MCF 10A (cell line): ENCODE results near the gene ARHGEF28. TPM values are rescaled to one million over a fixed set of nuclear protein-coding genes. Genes with fewer than 3 reads are reported as not detected.

Experiments used
- BruUV-seq: library from RNA; stranded (reverse); fragments of 400-500 nt; replicated peaks from 2 replicates; lab custom pipeline; 2021; lab: Mats Ljungman, UMichigan
- CTCF ChIA-PET: fragments of 300-600 bp; sonication (Branson Sonifier 250); formaldehyde crosslinking; extraction: SDS; loops from one replicate; lab custom pipeline; 2021; ENCODE audit warnings: antibody characterized with exemption, inconsistent platforms; lab: Yijun Ruan, JAX
- POLR2A ChIA-PET: fragments of 300-600, 350-650 bp; sonication (Branson Sonifier 250); formaldehyde crosslinking; extraction: SDS; loops from one replicate; lab custom pipeline; 2020; ENCODE audit warnings: antibody characterized with exemption, inconsistent platforms; lab: Yijun Ruan, JAX
- DNase-seq: peaks from one replicate; pipeline ENCODE4 v3.0.0-alpha.2; 2018; ENCODE audit not compliant: unreplicated experiment
- H3K27ac Mint-ChIP-seq: one replicate; pipeline ENCODE4 v1.8.0; 2022; ENCODE audit warnings: mild to moderate bottlenecking, low read depth, mixed read lengths; ENCODE audit not compliant: unreplicated experiment
- H3K27me3 Mint-ChIP-seq: one replicate; pipeline ENCODE4 v1.8.0; 2022; ENCODE audit warnings: mixed read lengths; ENCODE audit not compliant: insufficient read depth, unreplicated experiment
- H3K36me3 Mint-ChIP-seq: one replicate; pipeline ENCODE4 v1.8.0; 2022; ENCODE audit warnings: mild to moderate bottlenecking, moderate library complexity, mixed read lengths; ENCODE audit not compliant: insufficient read depth, unreplicated experiment
- H3K4me1 Mint-ChIP-seq: one replicate; pipeline ENCODE4 v1.8.0; 2022; ENCODE audit warnings: mixed read lengths; ENCODE audit not compliant: insufficient read depth, unreplicated experiment
- H3K4me3 Mint-ChIP-seq: one replicate; pipeline ENCODE4 v1.8.0; 2022; ENCODE audit warnings: mild to moderate bottlenecking, moderate library complexity, mixed read lengths; ENCODE audit not compliant: unreplicated experiment
- H3K9me3 Mint-ChIP-seq: one replicate; pipeline ENCODE4 v1.8.0; 2022; ENCODE audit warnings: mixed read lengths; ENCODE audit not compliant: unreplicated experiment
- intact Hi-C: fragments of 100-400 bp; cut with micrococcal nuclease; formaldehyde crosslinking; loops from 2 replicates; pipeline ENCODE4 v1.14.1; 2022
- total RNA-seq: library from RNA; stranded (reverse); gene quantifications from 2 replicates; pipeline ENCODE4 v1.2.3, GENCODE V29; 2022
- TF ChIP-seq, protein P1 (sequence below): fragments of 200-600 bp; IDR thresholded peaks from one replicate; pipeline ENCODE4 v1.8.0; 2022; ENCODE audit warnings: antibody characterized with exemption, mild to moderate bottlenecking; ENCODE audit not compliant: unreplicated experiment

Gene ARHGEF28
- total RNA-seq, 1 experiment from 2014 or later: 34.8 TPM

DNA sequence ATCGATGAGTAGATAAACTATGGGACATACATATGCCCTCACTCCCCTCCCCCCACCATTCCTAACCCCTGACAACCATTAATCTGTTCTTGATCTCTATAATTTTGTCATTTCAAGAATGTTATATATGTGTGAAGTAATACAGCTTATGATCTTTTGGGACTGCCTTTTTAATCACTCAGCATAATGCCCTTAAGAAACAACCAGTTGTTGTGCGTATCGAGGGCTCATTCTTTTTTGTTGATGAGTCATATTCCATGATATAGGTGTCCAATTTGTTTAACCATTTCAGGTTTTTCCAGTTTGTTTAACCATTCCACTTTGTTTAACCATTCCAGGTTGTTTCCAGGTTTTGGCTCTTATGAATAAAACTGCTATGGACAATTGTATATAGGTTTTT, 75.6 kb downstream of the ARHGEF28 start:
- Mint-ChIP-seq H3K9me3 (no peaks in the 10 kb centered on the region), H3K36me3 (peaks cover 22% of the 10 kb centered on the region), H3K27ac (peak overlapping the region; percentile 79), H3K4me3 (no peak overlapping the region), H3K4me1 (peaks cover 14% of the 10 kb centered on the region), H3K27me3 (no peaks in the 10 kb centered on the region)
- peak; percentile 39 for DNase-seq
- BruUV-seq: no TSS peak
- ChIA-PET CTCF (interaction anchor here (0.8 to 1.1 kb wide), 3 partner anchors 12 to 110 kb away, joined by 3 read pairs; no protein-coding TSS in a partner anchor), POLR2A (interaction anchor here (0.7 kb wide), 1 partner anchor 30 kb away, joined by 3 read pairs; no protein-coding TSS in a partner anchor)
- TF ChIP-seq, protein P1, sequence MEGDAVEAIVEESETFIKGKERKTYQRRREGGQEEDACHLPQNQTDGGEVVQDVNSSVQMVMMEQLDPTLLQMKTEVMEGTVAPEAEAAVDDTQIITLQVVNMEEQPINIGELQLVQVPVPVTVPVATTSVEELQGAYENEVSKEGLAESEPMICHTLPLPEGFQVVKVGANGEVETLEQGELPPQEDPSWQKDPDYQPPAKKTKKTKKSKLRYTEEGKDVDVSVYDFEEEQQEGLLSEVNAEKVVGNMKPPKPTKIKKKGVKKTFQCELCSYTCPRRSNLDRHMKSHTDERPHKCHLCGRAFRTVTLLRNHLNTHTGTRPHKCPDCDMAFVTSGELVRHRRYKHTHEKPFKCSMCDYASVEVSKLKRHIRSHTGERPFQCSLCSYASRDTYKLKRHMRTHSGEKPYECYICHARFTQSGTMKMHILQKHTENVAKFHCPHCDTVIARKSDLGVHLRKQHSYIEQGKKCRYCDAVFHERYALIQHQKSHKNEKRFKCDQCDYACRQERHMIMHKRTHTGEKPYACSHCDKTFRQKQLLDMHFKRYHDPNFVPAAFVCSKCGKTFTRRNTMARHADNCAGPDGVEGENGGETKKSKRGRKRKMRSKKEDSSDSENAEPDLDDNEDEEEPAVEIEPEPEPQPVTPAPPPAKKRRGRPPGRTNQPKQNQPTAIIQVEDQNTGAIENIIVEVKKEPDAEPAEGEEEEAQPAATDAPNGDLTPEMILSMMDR: no peak
- intact Hi-C loops: no loop called here

- Mint-ChIP-seq H3K27me3 (no peaks in the 10 kb centered on the region), H3K27ac (no peak overlapping the region), H3K36me3 (peaks cover 22% of the 10 kb centered on the region), H3K9me3 (no peaks in the 10 kb centered on the region), H3K4me1 (peaks cover 10% of the 10 kb centered on the region), H3K4me3 (no peak overlapping the region)
- ChIA-PET CTCF (interaction anchor here (1.1 kb wide), 1 partner anchor 111 kb away, joined by 3 read pairs; no protein-coding TSS in a partner anchor), POLR2A (no interaction called here)
- intact Hi-C loops: no loop called here
- no peak for DNase-seq
- BruUV-seq: no TSS peak
- TF ChIP-seq, protein P1: no peak
These were observed 76.5 kb downstream of the ARHGEF28 start for GRCh38 chr5:73702534-73702933.

DNA sequence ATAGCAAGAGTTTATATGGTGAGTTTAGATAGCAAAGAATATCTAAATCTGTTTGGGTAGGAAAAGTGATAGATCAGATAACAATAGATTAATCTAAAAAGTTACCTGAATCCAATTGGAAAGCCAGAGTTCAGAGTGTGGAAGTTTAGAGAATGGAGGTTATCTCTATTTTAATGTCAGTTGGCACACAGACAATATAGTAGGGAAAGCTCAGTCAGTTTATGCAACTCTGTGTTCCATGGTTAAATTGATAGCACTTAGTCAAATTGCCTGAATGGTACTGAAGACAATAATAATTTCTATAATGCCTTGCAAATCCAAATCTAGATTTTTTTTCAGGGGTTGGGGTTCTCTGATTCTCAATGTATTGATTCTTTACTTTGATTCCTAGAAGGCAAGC, 77.0 kb downstream of the ARHGEF28 start:
- POLR2A ChIA-PET: no interaction called here
- intact Hi-C loops: no loop called here
- Mint-ChIP-seq H3K27me3 (no peaks in the 10 kb centered on the region), H3K4me1 (peaks cover 9% of the 10 kb centered on the region), H3K27ac (no peak overlapping the region), H3K9me3 (no peaks in the 10 kb centered on the region), H3K4me3 (no peak overlapping the region), H3K36me3 (peaks cover 22% of the 10 kb centered on the region)
- BruUV-seq: no TSS peak
- no peak for DNase-seq
- CTCF ChIA-PET: interaction anchor here (0.7 kb wide), 1 partner anchor 35 kb away, joined by 3 read pairs; no protein-coding TSS in a partner anchor
- TF ChIP-seq, protein P1: no peak

GRCh38 chr5:73705364-73705763, 79.4 kb downstream of the ARHGEF28 start:
- TF ChIP-seq, protein P1: no peak
- intact Hi-C loops: no loop called here
- Mint-ChIP-seq H3K4me3 (no peak overlapping the region), H3K27me3 (no peaks in the 10 kb centered on the region), H3K36me3 (peaks cover 15% of the 10 kb centered on the region), H3K27ac (no peak overlapping the region), H3K9me3 (no peaks in the 10 kb centered on the region), H3K4me1 (peaks cover 9% of the 10 kb centered on the region)
- BruUV-seq: no TSS peak
- ChIA-PET CTCF (interaction anchor here (0.7 to 4.4 kb wide), 3 partner anchors 12 to 114 kb away, joined by 8 to 28 read pairs (median 9); no protein-coding TSS in a partner anchor), POLR2A (no interaction called here)
- DNase-seq: no peak
